Measurements from ENCODE around the gene RUFY4.

The RUFY4 gene

GRCh38 chr2:218128781-218129457, 59.9 kb downstream of the RUFY4 start:
- Histone ChIP-seq H3K27ac (ENCODE audit: low read length) (no peak overlapping the region), H3K27me3 (ENCODE audit: low read depth, low read length) (no peaks in the 10 kb centered on the region), H3K4me2 (ENCODE audit: low read length) (no peak overlapping the region), H3K4me1 (ENCODE audit: low read length) (peaks cover 12% of the 10 kb centered on the region), H3K9ac (ENCODE audit: low read length) (no peak overlapping the region), H2AFZ (ENCODE audit: low read depth, low read length) (no peak overlapping the region), H3K79me2 (ENCODE audit: low read length) (no peaks in the 10 kb centered on the region), H4K20me1 (ENCODE audit: insufficient read depth, low read length) (no peaks in the 10 kb centered on the region), H3K4me3 (ENCODE audit: low read length) (no peak overlapping the region), H3K36me3 (replicated peaks; ENCODE audit: low read depth, low read length) (no peaks in the 10 kb centered on the region), H3K9me3 (ENCODE audit: insufficient read depth, low read length) (no peaks in the 10 kb centered on the region)
- TF ChIP-seq CTCF (IDR thresholded peaks at IDR 0.05; ENCODE audit: low read depth, low read length) (no peak), EZH2phosphoT487 (IDR thresholded peaks at IDR 0.05; ENCODE audit: low read depth) (no peak)

GRCh38 chr2:218129458-218130135, 60.5 kb downstream of the RUFY4 start:
- Histone ChIP-seq H3K4me2 (ENCODE audit: low read length) (no peak overlapping the region), H2AFZ (ENCODE audit: low read depth, low read length) (no peak overlapping the region), H3K79me2 (ENCODE audit: low read length) (no peaks in the 10 kb centered on the region), H3K9ac (ENCODE audit: low read length) (no peak overlapping the region), H3K9me3 (ENCODE audit: insufficient read depth, low read length) (no peaks in the 10 kb centered on the region), H3K27me3 (ENCODE audit: low read depth, low read length) (no peaks in the 10 kb centered on the region), H3K4me3 (ENCODE audit: low read length) (no peak overlapping the region), H3K27ac (ENCODE audit: low read length) (no peak overlapping the region), H3K36me3 (replicated peaks; ENCODE audit: low read depth, low read length) (no peaks in the 10 kb centered on the region), H4K20me1 (ENCODE audit: insufficient read depth, low read length) (no peaks in the 10 kb centered on the region), H3K4me1 (ENCODE audit: low read length) (peaks cover 12% of the 10 kb centered on the region)
- TF ChIP-seq EZH2phosphoT487 (IDR thresholded peaks at IDR 0.05; ENCODE audit: low read depth) (no peak), CTCF (IDR thresholded peaks at IDR 0.05; ENCODE audit: low read depth, low read length) (no peak)

GRCh38 chr2:218130377-218130776, 61.3 kb downstream of the RUFY4 start:
- Histone ChIP-seq H4K20me1 (ENCODE audit: insufficient read depth, low read length) (no peaks in the 10 kb centered on the region), H3K4me3 (ENCODE audit: low read length) (no peak overlapping the region), H3K4me1 (ENCODE audit: low read length) (peaks cover 8% of the 10 kb centered on the region), H2AFZ (ENCODE audit: low read depth, low read length) (no peak overlapping the region), H3K27ac (ENCODE audit: low read length) (no peak overlapping the region), H3K4me2 (ENCODE audit: low read length) (no peak overlapping the region), H3K79me2 (ENCODE audit: low read length) (no peaks in the 10 kb centered on the region), H3K36me3 (replicated peaks; ENCODE audit: low read depth, low read length) (no peaks in the 10 kb centered on the region), H3K9ac (ENCODE audit: low read length) (no peak overlapping the region), H3K9me3 (ENCODE audit: insufficient read depth, low read length) (no peaks in the 10 kb centered on the region), H3K27me3 (ENCODE audit: low read depth, low read length) (no peaks in the 10 kb centered on the region)
- no peak for TF ChIP-seq EZH2phosphoT487 (IDR thresholded peaks at IDR 0.05; ENCODE audit: low read depth)
- TF ChIP-seq CTCF (IDR thresholded peaks at IDR 0.05; ENCODE audit: low read depth, low read length): no peak

GRCh38 chr2:218130822-218131221, 61.8 kb downstream of the RUFY4 start:
- Histone ChIP-seq H3K9ac (ENCODE audit: low read length) (no peak overlapping the region), H3K9me3 (ENCODE audit: insufficient read depth, low read length) (no peaks in the 10 kb centered on the region), H3K79me2 (ENCODE audit: low read length) (no peaks in the 10 kb centered on the region), H3K36me3 (replicated peaks; ENCODE audit: low read depth, low read length) (no peaks in the 10 kb centered on the region), H3K27ac (ENCODE audit: low read length) (no peak overlapping the region), H3K4me3 (ENCODE audit: low read length) (no peak overlapping the region), H4K20me1 (ENCODE audit: insufficient read depth, low read length) (no peaks in the 10 kb centered on the region), H2AFZ (ENCODE audit: low read depth, low read length) (no peak overlapping the region), H3K4me2 (ENCODE audit: low read length) (no peak overlapping the region), H3K27me3 (ENCODE audit: low read depth, low read length) (no peaks in the 10 kb centered on the region), H3K4me1 (ENCODE audit: low read length) (peaks cover 4% of the 10 kb centered on the region)
- no peak for TF ChIP-seq CTCF (IDR thresholded peaks at IDR 0.05; ENCODE audit: low read depth, low read length)
- TF ChIP-seq EZH2phosphoT487 (IDR thresholded peaks at IDR 0.05; ENCODE audit: low read depth): no peak

Measured in OCI-LY3 (cell line).